ENCODE data around the gene WDR20. TPM values are rescaled to one million over a fixed set of nuclear protein-coding genes. Genes with fewer than 3 reads are reported as not detected.

Gene WDR20
- total and polyA plus RNA-seq, 2 donors (not counting 3 experiments of a cell fraction or from before 2014, with no cell fraction given): 12.2 to 22.4 TPM

- H3K27me3 ChIP-seq (ENCODE audit: control insufficient read depth in 2 of 2, insufficient read depth in 2 of 2, low read length in 2 of 2): no peaks in the 10 kb centered on the region
- no peak overlapping the region for H3K4me2 ChIP-seq (ENCODE audit: insufficient read depth, low read length)
- no peak for DNase-seq (ENCODE audit: low read depth, low spot score)
- no peak overlapping the region for H3K9ac ChIP-seq (replicated peaks; ENCODE audit: extremely low read depth, insufficient read depth, low read length)
- dilution Hi-C loops (cut with MboI; ENCODE audit: extremely low pct_ligation_motif_present, low sequenced_read_pairs) (no loop called here), intact Hi-C loops (cut with micrococcal nuclease) (no loop called here)
- TF ChIP-seq POLR2A (IDR thresholded peaks at IDR 0.05; ENCODE audit: low read depth, low read length) (no peak), JUN (IDR thresholded peaks at IDR 0.05; ENCODE audit: borderline replicate concordance, insufficient read depth, insufficient read length, low read depth) (no peak), EZH2 (IDR thresholded peaks at IDR 0.05; ENCODE audit: borderline replicate concordance, low read depth, low read length, severe bottlenecking) (no peak), GATA2 (IDR thresholded peaks at IDR 0.05; ENCODE audit: insufficient read depth, insufficient read length, low read depth, low read length) (no peak), CTCF (IDR thresholded peaks at IDR 0.05; ENCODE audit: extremely low read depth in 1 of 2, insufficient read depth in 1 of 2, low read depth in 1 of 2, low read length in 2 of 2) (no peak), FOS (IDR thresholded peaks at IDR 0.05; ENCODE audit: borderline replicate concordance, insufficient read depth, low read length) (no peak), MAX (IDR thresholded peaks at IDR 0.05; ENCODE audit: insufficient read depth, insufficient read length) (no peak), POLR2AphosphoS5 (IDR thresholded peaks at IDR 0.05; ENCODE audit: insufficient read depth, low read depth, low read length) (no peak), MYC (IDR thresholded peaks at IDR 0.05; ENCODE audit: low read depth, low read length) (no peak)
- CTCF ChIA-PET: interaction anchor here (0.5 kb wide), 1 partner anchor 77 kb away, joined by 3 read pairs; no protein-coding TSS in a partner anchor
- H4K20me1 ChIP-seq (replicated peaks; ENCODE audit: control insufficient read depth, extremely low read depth, insufficient read depth, low read length): no peaks in the 10 kb centered on the region
- no peak overlapping the region for H3K4me3 ChIP-seq (replicated peaks in 1 of 3; ENCODE audit: insufficient read depth in 1 of 3, low read depth in 1 of 3, low read length in 3 of 3)
- no peak overlapping the region for H2AFZ ChIP-seq (ENCODE audit: low read depth, low read length)
- no peaks in the 10 kb centered on the region for H3K36me3 ChIP-seq (ENCODE audit: control insufficient read depth in 2 of 2, extremely low read depth in 1 of 2, insufficient read depth in 2 of 2, low read length in 2 of 2)
- H3K9me1 ChIP-seq (replicated peaks; ENCODE audit: control insufficient read depth, extremely low read depth, insufficient read depth, low read length): no peaks in the 10 kb centered on the region
- FAIRE-seq: no peak
- no peaks in the 10 kb centered on the region for H3K9me3 ChIP-seq (replicated peaks; ENCODE audit: control insufficient read depth, insufficient read depth, low read length)
- POLR2A ChIA-PET: interaction anchor here (0.7 kb wide), 1 partner anchor 28 kb away, joined by 8 read pairs; no protein-coding TSS in a partner anchor
- no peaks in the 10 kb centered on the region for H3K79me2 ChIP-seq (ENCODE audit: control insufficient read depth, insufficient read depth, low read length)
- BruUV-seq (replicated peaks): no TSS peak
- H3K27ac ChIP-seq (ENCODE audit: insufficient read depth, low read depth, low read length): no peak overlapping the region
- no peaks in the 10 kb centered on the region for H3K4me1 ChIP-seq (ENCODE audit: control insufficient read depth, extremely low read depth, insufficient read depth, low read length)
These were observed 89.5 kb downstream of the WDR20 start for GRCh38 chr14:102229071-102229738.
